GM12892 (cell line): Measurements from ENCODE around the gene NPHP4.

ENCODE experiments used
- DNase-seq: peaks from one replicate; pipeline ENCODE4 v3.0.0; 2011; ENCODE audit not compliant: insufficient read length
- FAIRE-seq: peaks from 2 replicates; lab custom pipeline; 2011; peaks lifted over from hg19 to GRCh38; lab: Jason Lieb, UNC
- POLR2A ChIP-seq: IDR thresholded peaks from 2 replicates; pipeline ENCODE4 v1.6.1; 2011; ENCODE audit warnings: low read depth, low read length, control low read depth
- POLR2AphosphoS5 ChIP-seq: IDR thresholded peaks from 2 replicates; pipeline ENCODE4 v1.6.1; 2011; ENCODE audit warnings: low read depth, low read length, control low read depth
- TAF1 ChIP-seq: IDR thresholded peaks from 2 replicates; pipeline ENCODE4 v1.6.1; 2011; ENCODE audit warnings: low read depth, mild to moderate bottlenecking, control low read depth, low read length, borderline replicate concordance

Gene NPHP4

DNA sequence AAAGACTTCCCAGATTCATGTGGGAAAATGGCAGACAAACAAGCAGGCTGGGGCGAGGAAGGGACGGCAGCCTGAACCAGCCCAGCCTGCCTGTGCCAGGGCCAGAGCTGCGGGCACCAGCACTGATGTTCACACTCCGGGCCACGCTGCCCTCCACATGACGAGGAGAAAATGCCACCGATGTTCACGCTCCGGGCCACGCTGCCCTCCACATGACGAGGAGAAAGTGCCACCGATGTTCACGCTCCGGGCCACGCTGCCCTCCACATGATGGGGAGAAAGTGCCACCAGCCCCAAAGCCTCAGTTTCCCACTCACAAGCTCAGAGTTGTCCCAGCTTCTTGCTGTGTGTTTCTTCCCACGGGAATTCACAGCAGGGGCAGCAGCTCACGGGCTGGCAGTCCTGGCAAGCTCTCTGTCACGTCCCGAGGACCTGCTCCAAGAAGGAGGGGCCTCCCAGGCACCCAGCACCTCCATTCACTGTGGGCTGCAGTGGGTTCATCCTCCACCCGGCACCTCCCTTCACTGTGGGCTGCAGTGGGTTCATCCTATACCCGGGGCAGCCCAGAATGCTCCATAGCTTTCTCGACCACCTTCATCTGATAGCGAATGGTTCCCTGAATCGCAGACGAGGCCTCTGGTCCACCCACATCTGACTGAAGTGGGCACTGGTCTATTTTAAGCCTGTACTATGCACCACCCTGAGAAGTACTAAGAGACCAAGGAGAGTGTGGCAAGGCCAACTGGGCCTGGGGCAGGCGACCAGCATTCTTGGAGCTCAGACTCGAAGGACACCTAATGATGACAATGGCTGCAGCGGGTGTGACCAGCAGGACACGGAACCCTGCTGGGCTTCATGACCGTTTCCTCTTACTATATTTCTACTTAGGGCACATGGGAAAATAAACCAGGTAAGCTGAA, 108.8 kb downstream of the NPHP4 start:
- DNase-seq: no peak
- no peak for FAIRE-seq
- TF ChIP-seq TAF1: no peak
- TF ChIP-seq POLR2A: no peak
- TF ChIP-seq POLR2AphosphoS5: no peak

DNA sequence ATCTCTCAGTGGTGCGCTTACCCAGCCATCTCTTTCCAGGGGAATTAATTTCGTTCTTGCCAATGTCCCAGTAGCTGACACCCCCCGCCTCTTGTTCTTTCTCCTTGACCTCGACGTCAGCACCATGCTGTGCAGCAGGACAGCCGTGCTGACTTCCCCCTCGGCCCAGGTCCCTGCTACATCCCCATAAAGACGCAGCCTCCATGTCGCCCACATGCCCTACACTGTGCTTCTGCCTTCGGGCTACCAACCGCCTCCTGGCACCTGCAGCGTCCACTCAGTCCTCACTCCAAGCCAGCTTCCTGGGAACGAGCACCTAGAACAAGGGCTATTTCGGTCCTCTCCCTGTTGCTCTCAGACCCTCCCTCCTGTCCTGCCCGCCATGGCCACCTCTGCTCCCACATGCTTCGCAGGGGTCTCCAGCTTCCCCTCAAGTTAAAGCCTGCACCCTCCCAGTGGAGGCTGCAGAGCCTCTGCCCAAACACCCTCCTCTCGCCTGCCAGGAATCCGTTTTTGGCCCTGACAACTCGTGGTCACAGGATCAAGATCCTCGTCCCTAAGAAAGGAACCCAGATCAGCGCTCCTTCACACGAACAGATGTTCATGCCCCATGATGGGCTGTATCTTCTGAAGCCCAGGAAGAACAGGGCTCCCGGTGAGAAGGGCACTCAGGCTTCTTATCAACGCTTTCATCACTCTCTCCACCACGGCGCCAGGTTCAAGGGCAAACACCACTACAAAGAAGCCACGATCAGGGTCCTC, 109.7 kb downstream of the NPHP4 start:
- TF ChIP-seq TAF1 (no peak), POLR2AphosphoS5 (no peak), POLR2A (no peak)
- FAIRE-seq: no peak
- DNase-seq: no peak

GRCh38 chr1:5881526-5882222, 110.6 kb downstream of the NPHP4 start:
- TF ChIP-seq POLR2AphosphoS5: no peak
- no peak for TF ChIP-seq TAF1
- no peak for TF ChIP-seq POLR2A
- FAIRE-seq (no peak), DNase-seq (no peak)

DNA sequence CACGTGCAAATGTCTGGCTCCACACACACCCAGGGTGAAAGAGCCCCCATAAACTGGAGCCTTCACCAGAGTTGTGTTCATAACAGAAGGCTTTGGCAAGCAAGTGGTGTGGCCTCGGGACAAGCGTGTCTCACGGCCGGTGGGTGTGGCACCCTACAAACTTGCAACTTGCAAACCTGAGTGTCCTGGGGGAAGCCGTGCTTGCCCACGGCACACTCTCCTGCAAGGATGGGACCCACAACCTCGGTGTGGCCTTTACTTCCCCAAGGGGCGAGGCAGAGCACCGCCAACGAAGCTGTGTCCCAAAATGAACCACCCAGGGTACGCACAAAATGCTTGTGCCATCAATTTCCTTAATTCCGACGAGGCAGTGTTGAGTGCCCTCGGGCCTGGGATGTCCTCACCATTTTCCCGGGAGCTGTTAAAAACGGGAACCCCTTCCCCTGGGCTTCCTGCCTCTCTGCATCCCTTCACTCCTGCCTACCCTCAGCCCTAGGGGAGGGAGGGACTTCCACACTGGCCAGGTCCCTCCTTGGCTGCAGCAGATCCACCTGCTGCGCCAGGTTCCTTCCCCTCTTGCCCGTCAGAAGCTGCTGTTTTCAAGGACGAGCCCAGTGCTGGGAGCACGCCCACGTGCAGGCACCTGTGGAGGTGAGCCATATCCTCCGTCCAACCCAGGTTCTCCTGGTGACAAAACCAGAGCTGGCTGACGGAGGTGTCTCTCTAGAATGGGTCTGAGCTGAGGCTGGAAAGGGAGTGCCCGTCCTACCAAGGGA, 111.4 kb downstream of the NPHP4 start:
- no peak for DNase-seq
- TF ChIP-seq TAF1 (no peak), POLR2AphosphoS5 (no peak), POLR2A (no peak)
- FAIRE-seq: no peak

DNA sequence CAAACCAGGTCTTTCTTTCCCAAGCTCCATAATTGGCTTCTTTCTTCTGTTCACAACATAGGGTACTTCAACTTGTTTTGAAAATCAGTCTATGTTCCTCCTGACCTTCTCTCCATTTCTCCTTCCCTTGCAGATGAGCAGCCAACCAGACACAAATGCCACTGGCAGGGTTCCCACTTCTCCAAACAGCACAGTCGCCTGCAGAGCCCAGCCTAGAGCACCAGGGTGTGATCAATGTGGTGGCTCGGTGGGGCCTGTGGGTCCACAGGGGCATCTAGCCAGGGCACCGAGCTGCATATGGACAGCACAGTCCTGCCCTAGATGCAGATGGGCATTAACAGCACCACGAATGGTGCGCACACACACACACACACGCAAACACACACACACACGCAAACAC, 112.8 kb downstream of the NPHP4 start:
- FAIRE-seq: no peak
- no peak for TF ChIP-seq TAF1
- TF ChIP-seq POLR2A: no peak
- TF ChIP-seq POLR2AphosphoS5: no peak
- no peak for DNase-seq

- FAIRE-seq: no peak
- DNase-seq: no peak
- no peak for TF ChIP-seq POLR2A
- no peak for TF ChIP-seq TAF1
- no peak for TF ChIP-seq POLR2AphosphoS5
Observed at GRCh38 chr1:5878971-5879370, 113.3 kb downstream of the NPHP4 start.

- TF ChIP-seq POLR2AphosphoS5: no peak
- no peak for TF ChIP-seq POLR2A
- TF ChIP-seq TAF1: no peak
- no peak for DNase-seq
- no peak for FAIRE-seq
Observed at GRCh38 chr1:5877683-5878530, 114.3 kb downstream of the NPHP4 start.

GRCh38 chr1:5877001-5877400, 115.2 kb downstream of the NPHP4 start:
- FAIRE-seq (no peak), DNase-seq (no peak)
- TF ChIP-seq POLR2A (no peak), TAF1 (no peak), POLR2AphosphoS5 (no peak)

DNA sequence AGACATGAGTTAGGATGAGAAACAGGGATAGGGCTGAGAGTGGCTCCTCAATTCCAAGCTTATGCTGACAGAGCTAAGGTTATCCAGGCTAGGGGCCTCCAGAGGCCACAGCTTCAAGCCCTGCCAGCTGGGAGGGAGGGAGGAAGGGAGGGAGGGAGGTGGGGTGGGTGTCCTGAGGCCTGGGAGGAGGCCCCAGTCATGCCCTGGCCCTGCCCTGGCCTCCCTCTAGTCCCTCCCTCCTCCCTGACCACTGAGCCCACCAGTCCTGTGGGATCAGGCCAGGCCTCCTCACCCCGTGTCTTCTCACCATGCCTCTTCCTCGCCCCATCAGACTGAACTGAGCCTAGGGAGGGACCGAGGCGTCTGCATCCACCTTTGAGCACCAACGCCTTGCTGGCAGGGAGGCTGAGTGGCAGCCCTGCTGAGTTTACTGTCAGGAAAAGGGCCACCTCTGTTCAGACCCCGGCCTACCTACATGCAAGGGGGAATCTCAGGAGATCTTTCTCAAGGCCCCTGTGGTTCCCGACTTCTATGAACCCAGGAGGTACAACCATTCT, 116.1 kb downstream of the NPHP4 start:
- DNase-seq (no peak), FAIRE-seq (no peak)
- TF ChIP-seq POLR2AphosphoS5 (no peak), POLR2A (no peak), TAF1 (no peak)
